HL-60 (cell line): ENCODE measurements around the gene PRKCE.

Experiments
- DNase-seq, 2 experiments: peaks; one replicate each; pipeline ENCODE4 v3.0.0-alpha.2; 2010 to 2020; ENCODE audit warnings: low read depth in 1 of 2, low spot score in 1 of 2
- H3K27ac ChIP-seq: fragments of 250-450 bp; sonication (Bioruptor Pico); replicated peaks from 2 replicates; pipeline ENCODE4 v1.5.1; 2020; ENCODE audit warnings: mild to moderate bottlenecking, moderate library complexity
- H3K27me3 ChIP-seq: fragments of 250-450 bp; sonication (Bioruptor Pico); 2 replicates; pipeline ENCODE4 v1.5.1; 2021; ENCODE audit warnings: mild to moderate bottlenecking, moderate library complexity; ENCODE audit not compliant: insufficient read depth, poor library complexity, severe bottlenecking
- H3K4me3 ChIP-seq: replicated peaks from 2 replicates; pipeline ENCODE4 v1.5.1; 2011; ENCODE audit warnings: mild to moderate bottlenecking, control low read depth, low read length; ENCODE audit not compliant: insufficient read depth
- CTCF ChIP-seq: IDR thresholded peaks from one replicate; pipeline ENCODE4 v1.5.1; 2011; ENCODE audit warnings: low read length, control low read depth, inconsistent platforms; ENCODE audit not compliant: insufficient read depth
- GABPA ChIP-seq: IDR thresholded peaks from 2 replicates; pipeline ENCODE4 v1.6.1; 2012; ENCODE audit warnings: low read depth
- POLR2AphosphoS5 ChIP-seq: IDR thresholded peaks from 2 replicates; pipeline ENCODE4 v1.6.1; 2012; ENCODE audit warnings: low read depth
- REST ChIP-seq: IDR thresholded peaks from 2 replicates; pipeline ENCODE4 v1.6.1; 2012; ENCODE audit warnings: low read depth; ENCODE audit not compliant: insufficient replicate concordance
- SPI1 ChIP-seq: IDR thresholded peaks from 2 replicates; pipeline ENCODE4 v1.6.1; 2012; ENCODE audit warnings: low read depth, mild to moderate bottlenecking, borderline replicate concordance

The PRKCE gene

GRCh38 chr2:46195819-46196218 is 544.3 kb downstream of the PRKCE start:
- no peak for TF ChIP-seq POLR2AphosphoS5
- TF ChIP-seq GABPA, result no peak
- no peak for TF ChIP-seq SPI1
- TF ChIP-seq REST, result no peak
- no peak for TF ChIP-seq CTCF
- no peak overlapping the region for H3K27ac ChIP-seq
- no peaks in the 10 kb centered on the region for H3K27me3 ChIP-seq
- H3K4me3 ChIP-seq, result no peak overlapping the region
- no peak for DNase-seq

GRCh38 chr2:46196871-46197462 is 545.5 kb downstream of the PRKCE start:
- Histone ChIP-seq H3K27ac (no peak overlapping the region), H3K4me3 (no peak overlapping the region), H3K27me3 (no peaks in the 10 kb centered on the region)
- no peak for DNase-seq
- TF ChIP-seq CTCF, result no peak
- TF ChIP-seq GABPA, result no peak
- no peak for TF ChIP-seq POLR2AphosphoS5
- TF ChIP-seq SPI1, result no peak
- TF ChIP-seq REST, result no peak

GRCh38 chr2:46197672-46198071 is 546.2 kb downstream of the PRKCE start:
- H3K4me3 ChIP-seq, result no peak overlapping the region
- H3K27me3 ChIP-seq, result no peaks in the 10 kb centered on the region
- no peak for DNase-seq
- TF ChIP-seq SPI1, result no peak
- TF ChIP-seq CTCF, result no peak
- no peak for TF ChIP-seq REST
- no peak for TF ChIP-seq POLR2AphosphoS5
- H3K27ac ChIP-seq, result no peak overlapping the region
